ENCODE results near the gene MT1G. TPM values are rescaled to one million over a fixed set of nuclear protein-coding genes. Genes with fewer than 3 reads are reported as not detected.

MT1G gene
- total RNA-seq, 2 experiments from 2014 or later: 35.9 to 39.0 TPM

DNA sequence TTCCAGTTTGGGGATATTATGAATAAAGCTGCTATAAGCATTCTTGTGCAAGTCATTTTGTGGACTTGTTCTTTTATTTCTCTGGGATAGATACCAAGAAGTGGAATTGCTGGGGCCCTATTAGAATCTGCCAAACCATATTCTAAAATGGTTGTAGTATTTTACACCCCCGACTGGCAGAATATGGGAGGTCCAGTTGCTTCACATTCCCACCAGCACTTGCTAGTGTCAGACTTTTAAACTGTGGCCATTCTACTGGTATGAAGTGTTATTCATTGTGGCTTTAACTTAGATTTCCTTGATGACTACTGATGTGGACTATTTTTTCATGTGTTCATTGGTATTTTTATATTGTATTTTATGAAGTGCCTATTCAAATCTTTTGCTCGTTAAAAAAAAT lies 44.0 kb upstream of the MT1G start:
- intact Hi-C loops (cut with micrococcal nuclease): no loop called here
- TF ChIP-seq CTCF (IDR thresholded peaks at IDR 0.05): no peak
- no peaks in the 10 kb centered on the region for H3K27me3 Mint-ChIP-seq
- H3K36me3 Mint-ChIP-seq (ENCODE audit: low read depth): no peaks in the 10 kb centered on the region
- H3K4me3 Mint-ChIP-seq: no peak overlapping the region
- CTCF ChIA-PET: interaction anchor here (2.2 kb wide), 1 partner anchor 10 kb away, joined by 10 read pairs; no protein-coding TSS in a partner anchor
- H3K9me3 Mint-ChIP-seq: no peaks in the 10 kb centered on the region
- H3K27ac Mint-ChIP-seq: no peak overlapping the region
- H3K4me1 Mint-ChIP-seq (ENCODE audit: low read depth): peaks cover 45% of the 10 kb centered on the region
- no peak for ATAC-seq
- POLR2A ChIA-PET: interaction anchor here (1.1 kb wide), 1 partner anchor 17 kb away, joined by 3 read pairs; no protein-coding TSS in a partner anchor
- DNase-seq: no peak

GRCh38 chr16:56710181-56710737 lies 42.4 kb upstream of the MT1G start:
- peaks cover 55% of the 10 kb centered on the region for H3K4me1 Mint-ChIP-seq (ENCODE audit: low read depth)
- H3K27me3 Mint-ChIP-seq: no peaks in the 10 kb centered on the region
- no peaks in the 10 kb centered on the region for H3K36me3 Mint-ChIP-seq (ENCODE audit: low read depth)
- peak overlapping the region; percentile 77 for H3K4me3 Mint-ChIP-seq
- TF ChIP-seq CTCF (IDR thresholded peaks at IDR 0.05): no peak
- H3K27ac Mint-ChIP-seq: peak overlapping the region; percentile 96
- DNase-seq (peak; percentile 17), ATAC-seq (no peak)
- intact Hi-C loops (cut with micrococcal nuclease): no loop called here
- POLR2A ChIA-PET: interaction anchor here (1.0 to 1.2 kb wide), 3 partner anchors 10 to 342 kb away, joined by 3 to 4 read pairs (median 3); no protein-coding TSS in a partner anchor
- H3K9me3 Mint-ChIP-seq: no peaks in the 10 kb centered on the region
- CTCF ChIA-PET: interaction anchor here (1.3 to 2.2 kb wide), 2 partner anchors 8 to 19 kb away, joined by 3 to 10 read pairs; partner anchors contain the start of gene NUP93

GRCh38 chr16:56709443-56710040 lies 41.7 kb upstream of the MT1G start:
- DNase-seq (peak; percentile 52), ATAC-seq (peak; percentile 24)
- Mint-ChIP-seq H3K9me3 (no peaks in the 10 kb centered on the region), H3K36me3 (ENCODE audit: low read depth) (no peaks in the 10 kb centered on the region), H3K4me1 (ENCODE audit: low read depth) (peaks cover 56% of the 10 kb centered on the region), H3K27me3 (no peaks in the 10 kb centered on the region), H3K4me3 (peak overlapping the region; percentile 77), H3K27ac (peak overlapping the region; percentile 96)
- intact Hi-C loops (cut with micrococcal nuclease): no loop called here
- ChIA-PET CTCF (interaction anchor here (0.7 to 2.2 kb wide), 7 partner anchors 8 to 258 kb away, joined by 3 to 11 read pairs (median 4); partner anchors contain the start of genes NUDT21 and OGFOD1), POLR2A (interaction anchor here (1.0 to 1.4 kb wide), 5 partner anchors 9 to 342 kb away, joined by 3 to 4 read pairs (median 3); partner anchors contain the start of gene MT3)
- no peak for TF ChIP-seq CTCF (IDR thresholded peaks at IDR 0.05)

- Mint-ChIP-seq H3K4me3 (peak overlapping the region; percentile 77), H3K4me1 (ENCODE audit: low read depth) (peaks cover 56% of the 10 kb centered on the region), H3K27ac (peak overlapping the region; percentile 96), H3K36me3 (ENCODE audit: low read depth) (no peaks in the 10 kb centered on the region), H3K9me3 (no peaks in the 10 kb centered on the region), H3K27me3 (no peaks in the 10 kb centered on the region)
- POLR2A ChIA-PET: interaction anchor here (0.8 to 1.4 kb wide), 6 partner anchors 9 to 341 kb away, joined by 3 to 4 read pairs (median 3); partner anchors contain the start of gene MT3
- intact Hi-C loops (cut with micrococcal nuclease): no loop called here
- no peak for TF ChIP-seq CTCF (IDR thresholded peaks at IDR 0.05)
- ATAC-seq: peak; percentile 82
- CTCF ChIA-PET: interaction anchor here (0.7 to 2.8 kb wide), 10 partner anchors 9 to 257 kb away, joined by 3 to 16 read pairs (median 4); partner anchors contain the start of genes NUDT21 and OGFOD1
- DNase-seq: peak; percentile 63
Measured at GRCh38 chr16:56708525-56709442, 40.9 kb upstream of the MT1G start.
